Kidney (tissue), 22 donors: ENCODE data around the gene BRD3OS. TPM values are rescaled to one million over a fixed set of nuclear protein-coding genes. Genes with fewer than 3 reads are reported as not detected.

Experiments
- DNase-seq, 5 donors: peaks; one replicate each; pipeline ENCODE4 v3.0.0-alpha.2; 2013 to 2020
- FAIRE-seq: peaks from 2 replicates; lab custom pipeline; 2012; peaks lifted over from hg19 to GRCh38; lab: Jason Lieb, UNC
- H3K27ac ChIP-seq, 2 donors: one replicate each; pipeline ENCODE4 v1.7.0; 2013; ENCODE audit warnings: low read depth in 2 of 2, low read length in 2 of 2, inconsistent platforms in 1 of 2
- H3K27me3 ChIP-seq: one replicate; pipeline ENCODE4 v1.7.1; 2013; ENCODE audit warnings: low read length, inconsistent platforms; ENCODE audit not compliant: control insufficient read depth, insufficient read depth
- H3K36me3 ChIP-seq, 3 donors: one replicate each; pipeline versions ENCODE4 v1.7.0 to v1.7.1; 2013; ENCODE audit warnings: low read length in 3 of 3, control low read depth in 1 of 3, inconsistent platforms in 1 of 3; ENCODE audit not compliant: insufficient read depth in 3 of 3, control insufficient read depth in 2 of 3
- H3K4me1 ChIP-seq, 3 donors: one replicate each; pipeline versions ENCODE4 v1.7.0 to v1.7.1; 2013; ENCODE audit warnings: low read length in 3 of 3, inconsistent platforms in 1 of 3, low read depth in 1 of 3; ENCODE audit not compliant: control insufficient read depth in 2 of 3, insufficient read depth in 2 of 3
- H3K4me3 ChIP-seq, 3 donors: one replicate each; pipeline versions ENCODE4 v1.7.0 to v1.8.1; 2013; ENCODE audit warnings: low read length in 3 of 3, control low read depth in 1 of 3, inconsistent platforms in 1 of 3
- H3K9ac ChIP-seq, 3 donors: one replicate each; pipeline versions ENCODE4 v1.7.0 to v1.7.1; 2013; ENCODE audit warnings: low read length in 3 of 3, control low read depth in 1 of 3, inconsistent platforms in 1 of 3
- H3K9me3 ChIP-seq, 3 donors: one replicate each; pipeline versions ENCODE4 v1.7.0 to v1.7.1; 2013; ENCODE audit warnings: low read length in 3 of 3, control low read depth in 1 of 3, inconsistent platforms in 1 of 3; ENCODE audit not compliant: control insufficient read depth in 2 of 3, insufficient read depth in 1 of 3
- CTCF ChIP-seq: IDR thresholded peaks from 3 replicates; pipeline ENCODE4 v1.5.1; 2012; ENCODE audit warnings: mild to moderate bottlenecking, moderate library complexity, borderline replicate concordance; ENCODE audit not compliant: insufficient read depth; ENCODE audit errors: extremely low read depth
- intact Hi-C: fragments of 100-400 bp; cut with DNase I; formaldehyde crosslinking; loops from one replicate; pipeline ENCODE4 v1.11.1; 2022
- long read RNA-seq, 10 donors: library from polyadenylated mRNA in 1 of 10; unstranded in 1 of 10; transcript quantifications; one replicate each; pipeline ENCODE4 v2.0.0 and lab custom pipeline, GENCODE V29; 2021 to 2026
- polyA plus RNA-seq: library from polyadenylated mRNA; stranded (reverse); fragments of 350-450 nt; fragmentation: Illumina TruSeq; extraction: RNeasy Lipid Tissue Mini Kit (QIAGEN cat#74804); gene quantifications from one replicate; pipeline ENCODE4 v1.2.3, GENCODE V29; 2014; ENCODE audit warnings: low read depth, low replicate concordance; ENCODE audit not compliant: insufficient read depth
- total RNA-seq: library from RNA; stranded (reverse); fragmentation: NEBNext Ultra II Directional; extraction: Animal tissue kit (Norgen Biotek cat#: 25700); gene quantifications from one replicate; pipeline ENCODE4 v1.2.1, GENCODE V29; 2021
- donor health status: control.
- donor health status: control.
- donor health status: control.
- donor health status: control.
- donor health status: control.
- donor health status: DM: yes; HTN: yes; CAD: no.
- donor health status: Normal renal cell carcinoma (clear cell type).

The BRD3OS gene
- 24.4 TPM for total RNA-seq
- 16.5 TPM for polyA plus RNA-seq
- long read RNA-seq, donor 1, full-length matches to known transcripts: 125 of 136 reads
- long read RNA-seq, donor 1, partial matches to known transcripts: 5 of 136 reads
- long read RNA-seq, donor 1, other reads (novel, unspliced or antisense): 6 of 136 reads
- long read RNA-seq, donor 2, full-length matches to known transcripts: 80 of 85 reads
- long read RNA-seq, donor 2, partial matches to known transcripts: 5 of 85 reads
- long read RNA-seq, donor 2, other reads (novel, unspliced or antisense): 0 of 85 reads
- long read RNA-seq, donor 3, full-length matches to known transcripts: 114 of 138 reads
- long read RNA-seq, donor 3, partial matches to known transcripts: 24 of 138 reads
- long read RNA-seq, donor 3, other reads (novel, unspliced or antisense): 0 of 138 reads
- long read RNA-seq, donor 4, full-length matches to known transcripts: 91 of 91 reads
- long read RNA-seq, donor 4, partial matches to known transcripts: 0 of 91 reads
- long read RNA-seq, donor 4, other reads (novel, unspliced or antisense): 0 of 91 reads
- long read RNA-seq, donor 5, transcript BRD3OS-204 (1 exons, 1,689 nt): major isoform, 8 of 8 reads
- long read RNA-seq, donor 5, partial matches to known transcripts: 0 of 8 reads
- long read RNA-seq, donor 5, other reads (novel, unspliced or antisense): 0 of 8 reads
- long read RNA-seq, donor 6, full-length matches to known transcripts: 40 of 40 reads
- long read RNA-seq, donor 6, partial matches to known transcripts: 0 of 40 reads
- long read RNA-seq, donor 6, other reads (novel, unspliced or antisense): 0 of 40 reads
- long read RNA-seq, donor 7, full-length matches to known transcripts: 21 of 38 reads
- long read RNA-seq, donor 7, partial matches to known transcripts: 0 of 38 reads
- long read RNA-seq, donor 7, other reads (novel, unspliced or antisense): 17 of 38 reads
- long read RNA-seq, donor 8, full-length matches to known transcripts: 94 of 94 reads
- long read RNA-seq, donor 8, partial matches to known transcripts: 0 of 94 reads
- long read RNA-seq, donor 8, other reads (novel, unspliced or antisense): 0 of 94 reads
- long read RNA-seq, donor 9, full-length matches to known transcripts: 25 of 25 reads
- long read RNA-seq, donor 9, partial matches to known transcripts: 0 of 25 reads
- long read RNA-seq, donor 9, other reads (novel, unspliced or antisense): 0 of 25 reads
- long read RNA-seq, donor 10, full-length matches to known transcripts: 131 of 144 reads
- long read RNA-seq, donor 10, partial matches to known transcripts: 13 of 144 reads
- long read RNA-seq, donor 10, other reads (novel, unspliced or antisense): 0 of 144 reads

- no peak for FAIRE-seq
Measured at GRCh38 chr9:134024828-134025605, at the start of gene BRD3OS. Gene BRD3OS, plus strand, starts transcription at chr9:134025481. Its CDS starts 1,267 bp downstream, at chr9:134026748.

GRCh38 chr9:133975511-133975910 lies 49.8 kb upstream of the BRD3OS start:
- no peaks in the 10 kb centered on the region for H3K36me3 ChIP-seq
- intact Hi-C loops: no loop called here
- H3K9ac ChIP-seq: no peak overlapping the region
- peaks cover 0 to 60% (median 43%) of the 10 kb centered on the region in 3 donors for H3K4me1 ChIP-seq
- DNase-seq: no peak
- no peaks in the 10 kb centered on the region for H3K27me3 ChIP-seq
- TF ChIP-seq CTCF: no peak
- FAIRE-seq: no peak
- H3K4me3 ChIP-seq: no peak overlapping the region
- H3K27ac ChIP-seq: peak overlapping the region in 1 of 2 donors; percentile 30
- no peaks in the 10 kb centered on the region for H3K9me3 ChIP-seq

More at GRCh38 chr9:134024828-134025605, at the start of gene BRD3OS:
- no peaks in the 10 kb centered on the region for H3K36me3 ChIP-seq
- H3K9me3 ChIP-seq: no peaks in the 10 kb centered on the region
- H3K4me1 ChIP-seq: peaks cover 0 to 4% (median 0%) of the 10 kb centered on the region in 3 donors
- H3K27ac ChIP-seq: peak within 1 kb of the TSS; percentile 23 to 32
- H3K9ac ChIP-seq: peak within 1 kb of the TSS in 2 of 3 donors; percentile 34 to 65
- intact Hi-C loops: no loop called here
- H3K4me3 ChIP-seq: peak within 1 kb of the TSS; percentile 72 to 75 (median 72)
- peak; percentile 99 to 100 (median 99) for DNase-seq
- no peaks in the 10 kb centered on the region for H3K27me3 ChIP-seq
- no peak for TF ChIP-seq CTCF

GRCh38 chr9:133976191-133976861 lies 49.0 kb upstream of the BRD3OS start:
- no peaks in the 10 kb centered on the region for H3K36me3 ChIP-seq
- TF ChIP-seq CTCF: no peak
- intact Hi-C loops: no loop called here
- no peak overlapping the region for H3K4me3 ChIP-seq
- H3K9ac ChIP-seq: no peak overlapping the region
- no peaks in the 10 kb centered on the region for H3K9me3 ChIP-seq
- DNase-seq (peak in 1 of 5 donors; percentile 43), FAIRE-seq (no peak)
- H3K27me3 ChIP-seq: no peaks in the 10 kb centered on the region
- H3K4me1 ChIP-seq: peaks cover 0 to 64% (median 45%) of the 10 kb centered on the region in 3 donors
- H3K27ac ChIP-seq: no peak overlapping the region
